GM19468 (cell line): ENCODE measurements around the gene SLC66A1.
"Not testable (repeated sequence)": the region's sequence is repeated elsewhere in the genome, so short reads cannot be mapped to it uniquely, and the experiment has no call there.

Source experiments
- ATAC-seq: cut with Tn5 transposase; IDR thresholded peaks from one replicate; pipeline ENCODE4 v1.9.1; 2021; ENCODE audit warnings: mild to moderate bottlenecking, moderate library complexity, moderate number of reproducible peaks; ENCODE audit not compliant: unreplicated experiment; ENCODE audit errors: extremely low read depth

The SLC66A1 gene

GRCh38 chr1:19311931-19312781, at the start of gene SLC66A1, which contains the start of gene AKR7A2:
SLC66A1 (plus strand) TSS chr1:19312326; CDS start chr1:19317678, 5,352 bp downstream.
AKR7A2 (minus strand) TSS chr1:19312144; CDS start chr1:19312124, 20 bp downstream.
- peak; percentile 73 for ATAC-seq

- no peak for ATAC-seq
Measured at GRCh38 chr1:19262744-19263143, 49.4 kb upstream of the SLC66A1 start.

GRCh38 chr1:19268445-19268844, 43.7 kb upstream of the SLC66A1 start:
- no peak for ATAC-seq

DNA sequence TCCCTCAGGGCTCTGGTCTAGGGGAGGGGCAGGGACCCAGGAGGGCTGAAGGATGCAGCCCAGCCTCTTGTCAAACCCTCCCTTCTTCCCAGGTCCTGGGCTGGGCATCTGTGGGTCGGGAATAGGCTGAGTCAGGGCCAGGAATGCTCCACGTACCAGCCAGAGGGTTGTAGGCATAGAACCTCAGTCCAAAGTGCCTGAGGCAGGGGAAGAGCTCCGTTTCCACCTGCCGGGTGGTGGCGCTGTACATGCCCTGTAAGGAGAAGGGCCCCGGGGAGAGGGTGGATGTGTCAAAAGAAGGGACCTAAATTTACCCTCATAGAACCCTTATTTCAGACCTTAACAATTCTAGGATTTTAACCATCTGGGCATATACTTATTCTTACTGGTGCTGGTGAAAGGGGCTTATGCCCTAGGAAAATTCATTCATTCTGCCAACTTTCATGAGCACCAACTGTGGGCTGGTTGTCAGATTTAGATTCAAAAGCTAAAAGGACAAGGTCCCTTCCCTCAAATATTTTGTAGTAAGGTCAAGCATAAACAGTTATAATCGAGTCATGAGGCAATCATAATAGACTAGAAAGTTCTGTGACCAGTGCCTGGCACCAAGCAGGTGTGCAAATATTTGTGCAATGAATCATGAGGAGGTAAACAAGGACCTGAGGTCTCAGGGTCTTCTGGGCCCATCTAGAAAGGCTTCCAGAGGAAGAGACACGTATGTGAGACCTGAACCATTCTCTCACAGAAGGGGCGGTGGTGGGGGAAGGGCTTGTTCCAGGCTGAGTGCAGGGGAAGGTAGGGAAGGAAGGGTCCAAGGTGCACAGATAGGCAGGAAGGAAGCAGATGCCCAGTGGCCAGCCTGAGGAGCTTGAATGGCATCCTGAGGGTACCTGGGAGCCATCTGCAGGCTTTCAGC, 42.4 kb upstream of the SLC66A1 start:
- ATAC-seq, result not testable (repeated sequence)

DNA sequence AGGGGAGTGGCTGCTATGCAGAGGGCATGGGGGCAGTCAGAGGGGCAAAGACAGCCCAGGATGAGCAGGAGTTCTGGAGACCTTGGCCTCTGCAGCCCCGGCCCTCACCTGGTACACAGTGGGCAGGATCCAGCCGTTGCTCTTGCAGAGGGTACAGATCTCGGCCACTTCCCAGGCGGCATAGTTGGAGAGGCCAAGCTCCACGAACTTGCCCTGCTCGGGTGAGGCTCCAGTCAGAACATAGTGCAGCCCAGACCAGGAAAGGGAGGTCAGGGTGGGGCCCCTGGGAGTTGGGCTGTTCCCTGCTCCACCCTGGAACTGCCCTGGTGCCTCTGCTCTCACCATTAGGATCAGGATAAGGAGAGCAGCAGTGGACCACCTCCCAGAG, 41.8 kb upstream of the SLC66A1 start:
- not testable (repeated sequence) for ATAC-seq

DNA sequence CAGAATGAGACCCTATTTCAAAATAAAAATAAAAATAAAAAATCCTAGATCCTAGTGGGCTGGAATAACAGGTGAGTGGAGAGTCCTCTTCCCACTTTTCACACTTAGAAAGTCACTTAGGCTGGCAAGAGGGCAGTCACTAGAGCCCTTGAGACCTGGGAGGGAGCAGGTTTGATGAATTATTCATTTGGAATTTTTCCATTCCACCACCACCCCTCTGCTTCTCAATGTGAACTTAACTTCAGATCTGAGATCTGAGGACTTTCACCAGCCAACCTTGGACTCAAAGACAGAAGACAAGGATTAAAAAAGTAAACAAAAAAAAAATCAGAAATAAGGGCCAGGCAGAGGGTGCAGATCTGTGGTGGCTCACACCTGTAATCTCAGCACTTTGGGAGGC, 40.1 kb upstream of the SLC66A1 start:
- ATAC-seq, result no peak

DNA sequence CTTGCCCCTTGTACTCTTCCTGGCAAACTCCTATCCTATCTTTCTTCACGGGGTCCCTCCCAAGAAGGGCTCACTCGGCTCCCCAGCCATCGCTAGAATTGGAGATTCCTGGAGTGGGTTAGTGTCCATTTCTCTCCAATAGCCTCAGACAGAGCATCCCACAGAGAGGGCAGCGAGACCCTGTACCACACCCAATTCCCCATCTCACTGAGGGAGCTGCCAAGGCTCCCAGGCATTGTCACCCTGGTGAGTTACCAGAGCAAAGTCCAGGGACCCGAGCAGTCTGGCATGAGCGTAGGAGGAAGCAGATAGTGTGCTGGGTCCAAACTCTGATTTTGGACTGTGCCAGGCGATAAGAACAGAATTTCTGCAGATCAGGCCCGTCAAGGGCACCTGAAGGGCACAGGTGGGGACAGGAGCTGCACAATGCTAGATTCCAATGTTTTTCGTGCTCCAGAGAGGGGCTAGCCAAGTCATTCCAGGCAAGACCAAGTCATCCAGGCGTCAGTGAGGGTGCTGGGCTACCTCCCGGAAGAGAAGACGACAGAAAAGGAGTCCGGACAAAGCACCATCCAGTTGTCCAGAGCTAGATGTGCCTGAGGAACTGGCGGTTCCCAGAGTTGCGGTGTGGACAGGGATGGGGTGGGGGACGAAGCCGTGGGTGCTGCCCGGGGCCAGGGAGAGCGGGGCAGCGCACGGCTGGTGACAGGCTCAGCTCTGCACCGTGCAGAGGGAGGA, 38.9 kb upstream of the SLC66A1 start:
- ATAC-seq, result no peak

DNA sequence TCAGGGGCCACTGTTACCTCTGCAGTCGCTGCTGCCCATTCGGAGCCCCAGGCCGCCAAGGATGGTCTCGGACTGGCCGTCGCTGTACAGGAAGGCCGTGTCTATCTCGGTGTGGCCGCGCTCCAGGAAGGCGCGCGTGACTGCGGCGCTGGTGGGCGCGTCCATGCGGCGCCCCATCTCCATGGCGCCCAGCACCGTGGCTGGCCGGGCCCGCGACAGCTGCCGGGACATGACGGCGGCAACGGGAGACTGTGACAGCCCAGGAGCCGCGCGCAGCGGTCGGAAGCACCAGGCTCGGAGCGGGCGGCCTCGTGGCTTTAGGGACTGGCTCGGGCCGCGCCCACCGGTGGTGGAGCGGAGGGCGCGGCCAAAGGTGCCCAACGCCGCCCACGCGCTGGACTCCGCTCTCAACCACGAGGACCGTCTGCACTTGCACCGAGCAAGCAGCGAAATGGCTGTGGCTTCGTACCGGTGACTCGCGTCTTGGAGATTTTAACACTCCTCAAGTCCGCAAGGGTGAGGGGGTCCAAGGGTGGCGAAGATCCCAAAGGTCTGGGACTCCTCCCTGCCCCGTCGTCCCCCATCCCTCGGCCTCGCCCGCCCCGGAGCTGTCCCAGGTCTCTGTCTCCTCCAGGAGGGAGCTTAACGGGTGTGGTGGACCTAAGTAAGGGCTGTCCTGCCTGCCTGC, 38.1 kb upstream of the SLC66A1 start:
- not testable (repeated sequence) for ATAC-seq

GRCh38 chr1:19274636-19275035, 37.5 kb upstream of the SLC66A1 start:
- no peak for ATAC-seq

GRCh38 chr1:19283891-19284290, 28.2 kb upstream of the SLC66A1 start:
- ATAC-seq, result no peak

DNA sequence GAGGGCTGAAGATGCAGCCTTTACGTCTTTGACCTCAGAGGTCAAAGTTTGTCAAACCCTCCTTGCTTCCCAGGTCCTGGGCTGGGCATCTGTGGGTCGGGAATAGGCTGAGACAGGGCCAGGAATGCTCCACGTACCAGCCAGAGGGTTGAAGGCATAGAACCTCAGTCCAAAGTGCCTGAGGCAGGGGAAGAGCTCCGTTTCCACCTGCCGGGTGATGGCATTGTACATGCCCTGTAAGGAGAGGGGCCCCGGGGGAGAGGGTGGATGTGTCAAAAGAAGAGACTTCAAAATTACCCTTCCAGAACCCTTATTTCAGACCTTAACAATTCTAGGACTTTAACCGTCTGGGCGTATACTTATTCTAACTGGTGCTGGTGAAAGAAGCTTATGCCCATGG, 27.2 kb upstream of the SLC66A1 start:
- ATAC-seq, result no peak

DNA sequence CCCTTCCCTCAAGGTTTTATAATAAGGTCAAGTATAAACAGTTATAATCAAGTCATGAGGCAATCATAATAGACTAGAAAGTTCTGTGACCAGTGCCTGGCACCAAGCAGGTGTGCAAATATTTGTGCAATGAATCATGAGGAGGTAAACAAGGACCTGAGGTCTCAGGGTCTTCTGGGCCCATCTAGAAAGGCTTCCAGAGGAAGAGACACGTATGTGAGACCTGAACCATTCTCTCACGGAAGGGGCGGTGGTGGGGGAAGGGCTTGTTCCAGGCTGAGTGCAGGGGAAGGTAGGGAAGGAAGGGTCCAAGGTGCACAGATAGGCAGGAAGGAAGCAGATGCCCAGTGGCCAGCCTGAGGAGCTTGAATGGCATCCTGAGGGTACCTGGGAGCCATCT, 26.8 kb upstream of the SLC66A1 start:
- ATAC-seq, result not testable (repeated sequence)

DNA sequence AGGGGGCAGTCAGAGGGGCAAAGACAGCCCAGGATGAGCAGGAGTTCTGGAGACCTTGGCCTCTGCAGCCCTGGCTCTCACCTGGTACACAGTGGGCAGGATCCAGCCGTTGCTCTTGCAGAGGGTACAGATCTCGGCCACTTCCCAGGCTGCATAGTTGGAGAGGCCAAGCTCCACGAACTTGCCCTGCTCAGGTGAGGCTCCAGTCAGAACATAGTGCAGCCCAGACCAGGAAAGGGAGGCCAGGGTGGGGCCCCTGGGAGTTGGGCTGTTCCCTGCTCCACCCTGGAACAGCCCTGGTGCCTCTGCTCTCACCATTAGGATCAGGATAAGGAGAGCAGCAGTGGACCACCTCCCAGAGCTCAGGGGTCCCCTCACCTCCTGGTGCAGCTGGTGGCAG, 26.3 kb upstream of the SLC66A1 start:
- not testable (repeated sequence) for ATAC-seq

DNA sequence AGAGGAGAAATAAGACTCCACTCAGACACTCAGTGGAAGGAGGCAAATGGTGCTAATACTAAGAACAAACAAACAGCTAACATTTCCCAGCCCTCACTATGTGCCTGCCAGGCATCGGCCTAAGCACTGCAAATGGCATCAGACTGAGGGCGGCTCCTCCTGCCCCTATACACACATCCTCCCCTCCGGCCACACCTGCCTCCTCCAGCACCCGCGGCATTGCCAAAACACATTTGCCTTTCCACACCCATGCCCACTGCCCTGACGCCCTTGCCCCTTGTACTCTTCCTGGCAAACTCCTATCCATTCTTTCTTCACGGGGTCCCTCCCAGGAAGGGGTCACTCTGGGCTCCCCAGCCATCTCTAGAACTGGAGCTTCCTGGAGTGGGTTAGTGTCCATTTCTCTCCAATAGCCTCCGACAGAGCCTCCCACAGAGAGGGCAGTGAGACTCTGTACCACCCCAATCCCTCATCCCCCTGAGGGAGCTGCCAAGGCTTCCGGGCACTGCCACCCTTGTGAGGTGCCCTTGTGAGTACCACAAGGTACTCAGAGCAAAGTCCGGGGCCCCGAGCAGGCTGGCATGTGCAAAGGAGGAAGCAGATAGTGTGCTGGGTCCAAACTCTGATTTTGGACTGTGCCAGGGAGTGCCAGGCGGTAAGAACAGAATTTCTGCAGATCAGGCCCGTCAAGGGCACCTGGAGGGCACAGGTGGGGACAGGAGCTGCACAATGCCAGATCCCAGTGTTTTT, 24.5 kb upstream of the SLC66A1 start:
- no peak for ATAC-seq

DNA sequence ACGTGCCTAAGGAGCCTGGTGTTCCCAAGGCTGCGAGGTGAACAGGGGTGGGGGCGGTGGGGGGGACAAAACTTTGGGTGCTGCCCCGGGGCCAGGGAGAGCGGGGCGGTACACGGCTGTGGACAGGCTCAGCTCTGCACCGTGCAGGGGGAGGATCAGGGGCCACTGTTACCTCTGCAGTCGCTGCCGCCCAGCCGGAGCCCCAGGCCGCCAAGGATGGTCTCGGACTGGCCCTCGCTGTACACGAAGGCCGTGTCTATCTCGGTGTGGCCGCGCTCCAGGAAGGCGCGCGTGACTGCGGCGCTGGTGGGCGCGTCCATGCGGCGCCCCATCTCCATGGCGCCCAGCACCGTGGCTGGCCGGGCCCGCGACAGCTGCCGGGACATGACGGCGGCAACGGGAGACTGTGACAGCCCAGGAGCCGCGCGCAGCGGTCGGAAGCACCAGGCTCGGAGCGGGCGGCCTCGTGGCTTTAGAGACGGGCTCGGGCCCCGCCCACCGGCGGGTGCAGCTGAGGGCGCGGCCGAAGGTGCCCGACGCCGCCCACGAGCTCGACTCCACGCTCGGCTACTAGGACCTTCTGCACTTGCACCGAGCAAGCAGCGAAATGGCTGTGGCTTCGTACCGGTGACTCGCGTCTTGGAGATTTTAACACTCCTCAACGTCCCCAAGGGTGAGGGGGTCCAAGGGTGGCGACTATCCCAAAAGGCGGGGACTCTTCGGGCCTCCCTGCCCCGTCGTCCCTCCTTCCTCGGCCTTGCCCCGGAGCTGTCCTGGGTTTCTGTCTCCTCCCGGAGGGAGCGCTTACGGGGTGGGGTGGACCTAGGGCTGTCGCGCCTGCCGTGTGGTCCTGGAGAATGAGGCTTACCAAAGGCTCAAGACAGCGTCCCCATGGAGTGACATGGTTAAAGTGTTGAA, 23.5 kb upstream of the SLC66A1 start, which contains the start of gene AKR7A3:
Gene AKR7A3, minus strand, starts transcription at position 447 of the 918 bp plus-strand sequence. Its CDS starts 61 bp downstream, at position 386.
- ATAC-seq, result not testable (repeated sequence)

- no peak for ATAC-seq
Measured at GRCh38 chr1:19289244-19289643, 22.9 kb upstream of the SLC66A1 start.

GRCh38 chr1:19294638-19295037, 17.5 kb upstream of the SLC66A1 start:
- ATAC-seq, result no peak

DNA sequence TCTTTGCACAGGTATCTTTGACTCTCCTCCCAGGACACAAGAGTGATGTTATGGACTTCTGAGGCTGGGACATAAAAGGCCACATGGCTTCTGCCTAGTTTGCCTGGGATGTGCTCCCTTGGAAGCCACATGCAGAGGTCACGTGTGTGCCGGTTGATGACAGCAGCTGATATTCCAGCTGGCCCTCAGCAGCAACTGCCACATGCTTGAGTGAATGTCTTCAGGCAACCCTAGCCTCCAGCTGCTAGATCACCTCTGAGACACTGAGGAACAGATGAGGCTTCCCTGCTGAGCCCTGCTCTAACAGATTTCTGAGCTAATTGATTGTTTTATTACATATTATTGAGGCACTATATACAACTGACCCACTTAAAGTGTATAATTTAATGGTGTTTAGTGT, 11.9 kb upstream of the SLC66A1 start:
- ATAC-seq, result no peak
